Prostate gland (tissue), 2 donors: Measurements from ENCODE around the gene GNAQ. TPM values are rescaled to one million over a fixed set of nuclear protein-coding genes. Genes with fewer than 3 reads are reported as not detected.
A peak's percentile ranks its signal among the peaks of the same experiment; 100 is the strongest.

Source experiments
- DNase-seq: peaks from one replicate; pipeline ENCODE4 v3.0.0-alpha.2; 2019; ENCODE audit warnings: low spot score
- H3K27ac ChIP-seq, 2 donors: fragments of 200-600 bp; sonication (generic); 2 replicates each; pipeline ENCODE4 v1.5.1; 2017 to 2019
- H3K27me3 ChIP-seq: fragments of 200-600 bp; sonication (generic); replicated peaks from 2 replicates; pipeline ENCODE4 v1.5.1; 2019; ENCODE audit not compliant: insufficient read depth
- H3K36me3 ChIP-seq, 2 donors: fragments of 200-600 bp; sonication (generic); 1 replicate in 1 of 2; 2 replicates in 1 of 2; pipeline versions ENCODE4 v1.5.1 to v1.8.1; 2017 to 2019
- H3K4me1 ChIP-seq: fragments of 200-600 bp; sonication (generic); replicated peaks from 2 replicates; pipeline ENCODE4 v1.5.1; 2019
- H3K4me3 ChIP-seq, 2 donors: fragments of 200-600 bp; sonication (generic); 2 replicates each; pipeline ENCODE4 v1.5.1; 2017 to 2019
- H3K9me3 ChIP-seq: fragments of 200-600 bp; sonication (generic); 2 replicates; pipeline ENCODE4 v1.5.1; 2017
- CTCF ChIP-seq, 4 experiments: fragments of 200-600 bp in 2 of 4; fragments of 450-650 bp in 2 of 4; sonication (generic) in 2 of 4; IDR thresholded peaks; 1 replicate in 3 of 4; 2 replicates in 1 of 4; pipeline ENCODE4 v1.5.1; 2016 to 2019; ENCODE audit warnings: antibody characterized with exemption in 4 of 4, mild to moderate bottlenecking in 2 of 4, moderate library complexity in 2 of 4
- POLR2A ChIP-seq: fragments of 450-650 bp; IDR thresholded peaks from one replicate; pipeline ENCODE4 v1.6.1; 2016; ENCODE audit warnings: antibody characterized with exemption, mild to moderate bottlenecking
- POLR2AphosphoS5 ChIP-seq: sonication (generic); formaldehyde crosslinking; IDR thresholded peaks from one replicate; pipeline ENCODE4 v1.6.1; 2017; ENCODE audit warnings: antibody characterized with exemption
- WGBS: methylation state at CpG from one replicate; pipeline ENCODE4 v1.1.5; 2018; 5-methylcytosine and 5-hydroxymethylcytosine counted together
- intact Hi-C: fragments of 100-400 bp; cut with DNase I; formaldehyde crosslinking; loops from one replicate; pipeline ENCODE4 v1.14.2; 2022
- total RNA-seq, 2 donors: library from RNA; depleted of rRNA; stranded (reverse); fragments of >200 nt; gene quantifications; one replicate each; pipeline ENCODE4 v1.1.0, GENCODE V29; 2016

The GNAQ gene
- 10 to 100 TPM; 35.0 to 43.7 TPM for total RNA-seq

- peak within 1 kb of the TSS; percentile 89 to 93 for H3K27ac ChIP-seq
- DNase-seq = no peak
- no peaks in the 10 kb centered on the region for H3K9me3 ChIP-seq
- H3K36me3 ChIP-seq = no peaks in the 10 kb centered on the region
- intact Hi-C loops = loop anchor here (5.0 kb wide), 7 partner anchors 54 to 854 kb away; partner anchors contain the start of gene VPS13A
- H3K27me3 ChIP-seq = no peaks in the 10 kb centered on the region
- TF ChIP-seq POLR2A (no peak), CTCF (IDR thresholded peaks at IDR 0.05) (no peak)
- H3K4me1 ChIP-seq = no peaks in the 10 kb centered on the region
- H3K4me3 ChIP-seq = peak within 1 kb of the TSS; percentile 69 to 74
- 2% methylated on average over 33 of the region's 79 CpGs for WGBS
Measured at GRCh38 chr9:78031444-78031892, at the start of gene GNAQ. Gene GNAQ, minus strand, starts transcription at chr9:78031811. Its CDS starts 576 bp downstream, at chr9:78031235.

- intact Hi-C loops = no loop called here
- Histone ChIP-seq H3K4me3 (no peak overlapping the region), H3K9me3 (no peaks in the 10 kb centered on the region), H3K4me1 (no peaks in the 10 kb centered on the region), H3K27ac (no peak overlapping the region), H3K36me3 (no peaks in the 10 kb centered on the region), H3K27me3 (no peaks in the 10 kb centered on the region)
- WGBS = 63% methylated on average over 4 of the region's 4 CpGs
- DNase-seq = no peak
- TF ChIP-seq POLR2A (no peak), POLR2AphosphoS5 (no peak), CTCF (IDR thresholded peaks at IDR 0.05) (no peak)
Measured at GRCh38 chr9:78074385-78075291, 43.0 kb upstream of the GNAQ start.

GRCh38 chr9:78073722-78074121 lies 42.1 kb upstream of the GNAQ start:
- Histone ChIP-seq H3K4me3 (no peak overlapping the region), H3K4me1 (no peaks in the 10 kb centered on the region), H3K27me3 (no peaks in the 10 kb centered on the region), H3K27ac (no peak overlapping the region), H3K9me3 (no peaks in the 10 kb centered on the region), H3K36me3 (no peaks in the 10 kb centered on the region)
- intact Hi-C loops = no loop called here
- TF ChIP-seq CTCF (IDR thresholded peaks at IDR 0.05) = no peak
- TF ChIP-seq POLR2A = no peak
- no peak for TF ChIP-seq POLR2AphosphoS5
- 50% methylated on average over 8 of the region's 8 CpGs for WGBS
- DNase-seq = no peak

GRCh38 chr9:78072586-78073199 lies 41.1 kb upstream of the GNAQ start:
- Histone ChIP-seq H3K36me3 (no peaks in the 10 kb centered on the region), H3K27ac (no peak overlapping the region), H3K4me3 (no peak overlapping the region), H3K4me1 (no peaks in the 10 kb centered on the region), H3K27me3 (no peaks in the 10 kb centered on the region), H3K9me3 (no peaks in the 10 kb centered on the region)
- TF ChIP-seq CTCF (IDR thresholded peaks at IDR 0.05) (no peak), POLR2A (no peak), POLR2AphosphoS5 (no peak)
- 73% methylated on average over 3 of the region's 3 CpGs for WGBS
- no peak for DNase-seq
- intact Hi-C loops = no loop called here
